H1 (cell line): Measurements from ENCODE around the gene ILKAP. TPM values are rescaled to one million over a fixed set of nuclear protein-coding genes. Genes with fewer than 3 reads are reported as not detected.

ENCODE experiments used
- BACH1 ChIP-seq: IDR thresholded peaks from 2 replicates; pipeline ENCODE4 v1.6.1; 2012; ENCODE audit warnings: low read length, improper control_type of control experiment
- BRCA1 ChIP-seq: IDR thresholded peaks from 2 replicates; pipeline ENCODE4 v1.6.1; 2012; ENCODE audit warnings: low read depth, low read length, improper control_type of control experiment
- CBX5 ChIP-seq: fragments of 300-800, 300-1000 bp; sonication (generic); IDR thresholded peaks from 2 replicates; pipeline ENCODE4 v1.7.1; 2016; ENCODE audit warnings: antibody characterized with exemption, low read length, low read depth
- CHD1 ChIP-seq: IDR thresholded peaks from 2 replicates; pipeline ENCODE4 v1.6.1; 2012; ENCODE audit warnings: low read depth, low read length, improper control_type of control experiment
- CHD2 ChIP-seq: IDR thresholded peaks from 2 replicates; pipeline ENCODE4 v1.6.1; 2012; ENCODE audit warnings: low read length, improper control_type of control experiment
- KDM5A ChIP-seq: fragments of 200-600 bp; IDR thresholded peaks from 2 replicates; pipeline ENCODE4 v1.7.1; 2012; ENCODE audit warnings: mild to moderate bottlenecking, low read length, inconsistent platforms, mixed read lengths
- SIRT6 ChIP-seq: IDR thresholded peaks from one replicate; pipeline ENCODE4 v1.7.1; 2012; ENCODE audit warnings: low read length, inconsistent platforms
- YY1 ChIP-seq: IDR thresholded peaks from 2 replicates; pipeline ENCODE4 v1.6.1; 2011; ENCODE audit warnings: low read depth, mild to moderate bottlenecking, low read length
- polyA plus RNA-seq, 7 experiments: library from polyadenylated mRNA; depleted of rRNA in 3 of 7; stranded (reverse) in 5 of 7; unstranded in 2 of 7; fragments of >200 nt in 5 of 7; fragments of 200-250 nt in 2 of 7; gene quantifications; 1 replicate in 5 of 7; 2 replicates in 1 of 7; 4 replicates in 1 of 7; pipeline versions ENCODE4 v1.2.1 to v1.2.3, GENCODE V29; 2011 to 2013; ENCODE audit warnings: missing spikeins in 2 of 7, mixed read lengths in 2 of 7
- total RNA-seq: library from RNA; stranded (reverse); fragmentation: NEBNext Ultra II Directional; extraction: Animal tissue kit (Norgen Biotek cat#: 25700); gene quantifications from 2 replicates; pipeline ENCODE4 v1.2.1, GENCODE V29; 2021
- TF ChIP-seq, protein P1 (sequence below): fragments of 300-600 bp; sonication (generic); IDR thresholded peaks from 2 replicates; pipeline ENCODE4 v1.7.1; 2012; ENCODE audit warnings: low read length, moderate library complexity, mild to moderate bottlenecking, inconsistent platforms; ENCODE audit not compliant: insufficient replicate concordance

The ILKAP gene
- total and polyA plus RNA-seq, 2 of the 8 experiments (the other 6 are each of a cell fraction or from before 2014, with no cell fraction given) = 23.5 to 33.8 TPM

DNA sequence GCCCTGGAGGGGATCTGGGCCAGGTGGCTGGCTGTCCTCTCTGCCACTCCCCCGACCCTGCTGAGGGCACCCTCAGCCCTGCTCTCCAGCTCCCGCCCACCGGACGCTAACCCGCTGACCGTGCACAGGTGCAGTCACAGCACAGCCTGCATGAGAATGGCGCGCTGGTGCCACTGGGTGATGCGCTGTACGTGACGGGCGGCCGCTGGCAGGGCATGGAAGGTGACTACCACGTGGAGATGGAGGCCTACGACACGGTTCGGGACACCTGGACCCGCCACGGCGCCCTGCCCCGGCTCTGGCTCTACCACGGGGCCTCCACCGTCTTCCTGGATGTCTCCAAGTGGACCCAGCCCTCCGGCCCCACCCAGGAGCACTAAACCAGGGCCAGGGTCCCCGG is 52.8 kb downstream of the ILKAP start (continued):
- TF ChIP-seq BRCA1 (no peak), CBX5 (no peak), CHD2 (no peak), KDM5A (no peak), YY1 (no peak), SIRT6 (no peak), CHD1 (no peak), BACH1 (no peak)
- TF ChIP-seq, protein P1, sequence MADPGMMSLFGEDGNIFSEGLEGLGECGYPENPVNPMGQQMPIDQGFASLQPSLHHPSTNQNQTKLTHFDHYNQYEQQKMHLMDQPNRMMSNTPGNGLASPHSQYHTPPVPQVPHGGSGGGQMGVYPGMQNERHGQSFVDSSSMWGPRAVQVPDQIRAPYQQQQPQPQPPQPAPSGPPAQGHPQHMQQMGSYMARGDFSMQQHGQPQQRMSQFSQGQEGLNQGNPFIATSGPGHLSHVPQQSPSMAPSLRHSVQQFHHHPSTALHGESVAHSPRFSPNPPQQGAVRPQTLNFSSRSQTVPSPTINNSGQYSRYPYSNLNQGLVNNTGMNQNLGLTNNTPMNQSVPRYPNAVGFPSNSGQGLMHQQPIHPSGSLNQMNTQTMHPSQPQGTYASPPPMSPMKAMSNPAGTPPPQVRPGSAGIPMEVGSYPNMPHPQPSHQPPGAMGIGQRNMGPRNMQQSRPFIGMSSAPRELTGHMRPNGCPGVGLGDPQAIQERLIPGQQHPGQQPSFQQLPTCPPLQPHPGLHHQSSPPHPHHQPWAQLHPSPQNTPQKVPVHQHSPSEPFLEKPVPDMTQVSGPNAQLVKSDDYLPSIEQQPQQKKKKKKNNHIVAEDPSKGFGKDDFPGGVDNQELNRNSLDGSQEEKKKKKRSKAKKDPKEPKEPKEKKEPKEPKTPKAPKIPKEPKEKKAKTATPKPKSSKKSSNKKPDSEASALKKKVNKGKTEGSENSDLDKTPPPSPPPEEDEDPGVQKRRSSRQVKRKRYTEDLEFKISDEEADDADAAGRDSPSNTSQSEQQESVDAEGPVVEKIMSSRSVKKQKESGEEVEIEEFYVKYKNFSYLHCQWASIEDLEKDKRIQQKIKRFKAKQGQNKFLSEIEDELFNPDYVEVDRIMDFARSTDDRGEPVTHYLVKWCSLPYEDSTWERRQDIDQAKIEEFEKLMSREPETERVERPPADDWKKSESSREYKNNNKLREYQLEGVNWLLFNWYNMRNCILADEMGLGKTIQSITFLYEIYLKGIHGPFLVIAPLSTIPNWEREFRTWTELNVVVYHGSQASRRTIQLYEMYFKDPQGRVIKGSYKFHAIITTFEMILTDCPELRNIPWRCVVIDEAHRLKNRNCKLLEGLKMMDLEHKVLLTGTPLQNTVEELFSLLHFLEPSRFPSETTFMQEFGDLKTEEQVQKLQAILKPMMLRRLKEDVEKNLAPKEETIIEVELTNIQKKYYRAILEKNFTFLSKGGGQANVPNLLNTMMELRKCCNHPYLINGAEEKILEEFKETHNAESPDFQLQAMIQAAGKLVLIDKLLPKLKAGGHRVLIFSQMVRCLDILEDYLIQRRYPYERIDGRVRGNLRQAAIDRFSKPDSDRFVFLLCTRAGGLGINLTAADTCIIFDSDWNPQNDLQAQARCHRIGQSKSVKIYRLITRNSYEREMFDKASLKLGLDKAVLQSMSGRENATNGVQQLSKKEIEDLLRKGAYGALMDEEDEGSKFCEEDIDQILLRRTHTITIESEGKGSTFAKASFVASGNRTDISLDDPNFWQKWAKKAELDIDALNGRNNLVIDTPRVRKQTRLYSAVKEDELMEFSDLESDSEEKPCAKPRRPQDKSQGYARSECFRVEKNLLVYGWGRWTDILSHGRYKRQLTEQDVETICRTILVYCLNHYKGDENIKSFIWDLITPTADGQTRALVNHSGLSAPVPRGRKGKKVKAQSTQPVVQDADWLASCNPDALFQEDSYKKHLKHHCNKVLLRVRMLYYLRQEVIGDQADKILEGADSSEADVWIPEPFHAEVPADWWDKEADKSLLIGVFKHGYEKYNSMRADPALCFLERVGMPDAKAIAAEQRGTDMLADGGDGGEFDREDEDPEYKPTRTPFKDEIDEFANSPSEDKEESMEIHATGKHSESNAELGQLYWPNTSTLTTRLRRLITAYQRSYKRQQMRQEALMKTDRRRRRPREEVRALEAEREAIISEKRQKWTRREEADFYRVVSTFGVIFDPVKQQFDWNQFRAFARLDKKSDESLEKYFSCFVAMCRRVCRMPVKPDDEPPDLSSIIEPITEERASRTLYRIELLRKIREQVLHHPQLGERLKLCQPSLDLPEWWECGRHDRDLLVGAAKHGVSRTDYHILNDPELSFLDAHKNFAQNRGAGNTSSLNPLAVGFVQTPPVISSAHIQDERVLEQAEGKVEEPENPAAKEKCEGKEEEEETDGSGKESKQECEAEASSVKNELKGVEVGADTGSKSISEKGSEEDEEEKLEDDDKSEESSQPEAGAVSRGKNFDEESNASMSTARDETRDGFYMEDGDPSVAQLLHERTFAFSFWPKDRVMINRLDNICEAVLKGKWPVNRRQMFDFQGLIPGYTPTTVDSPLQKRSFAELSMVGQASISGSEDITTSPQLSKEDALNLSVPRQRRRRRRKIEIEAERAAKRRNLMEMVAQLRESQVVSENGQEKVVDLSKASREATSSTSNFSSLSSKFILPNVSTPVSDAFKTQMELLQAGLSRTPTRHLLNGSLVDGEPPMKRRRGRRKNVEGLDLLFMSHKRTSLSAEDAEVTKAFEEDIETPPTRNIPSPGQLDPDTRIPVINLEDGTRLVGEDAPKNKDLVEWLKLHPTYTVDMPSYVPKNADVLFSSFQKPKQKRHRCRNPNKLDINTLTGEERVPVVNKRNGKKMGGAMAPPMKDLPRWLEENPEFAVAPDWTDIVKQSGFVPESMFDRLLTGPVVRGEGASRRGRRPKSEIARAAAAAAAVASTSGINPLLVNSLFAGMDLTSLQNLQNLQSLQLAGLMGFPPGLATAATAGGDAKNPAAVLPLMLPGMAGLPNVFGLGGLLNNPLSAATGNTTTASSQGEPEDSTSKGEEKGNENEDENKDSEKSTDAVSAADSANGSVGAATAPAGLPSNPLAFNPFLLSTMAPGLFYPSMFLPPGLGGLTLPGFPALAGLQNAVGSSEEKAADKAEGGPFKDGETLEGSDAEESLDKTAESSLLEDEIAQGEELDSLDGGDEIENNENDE = no peak
